Endodermal cell (in vitro differentiated cells): Measurements from ENCODE around the gene GDF9. TPM values are rescaled to one million over a fixed set of nuclear protein-coding genes. Genes with fewer than 3 reads are reported as not detected.

Source experiments
- DNase-seq: peaks from one replicate; pipeline ENCODE4 v3.0.0-alpha.2; 2017
- H3K27ac ChIP-seq: 2 replicates; pipeline ENCODE4 v1.5.1; 2013; ENCODE audit warnings: mild to moderate bottlenecking, low read depth, low read length, moderate library complexity
- H3K27me3 ChIP-seq: 2 replicates; pipeline ENCODE4 v1.6.1; 2013; ENCODE audit warnings: mild to moderate bottlenecking, low read length, moderate library complexity; ENCODE audit not compliant: insufficient read depth, control insufficient read depth, poor library complexity, severe bottlenecking
- H3K36me3 ChIP-seq: 2 replicates; pipeline ENCODE4 v1.7.0; 2013; ENCODE audit warnings: mild to moderate bottlenecking, low read length, moderate library complexity; ENCODE audit not compliant: control insufficient read depth, insufficient read depth
- H3K4me1 ChIP-seq: one replicate; pipeline ENCODE4 v1.7.0; 2013; ENCODE audit warnings: low read length; ENCODE audit not compliant: control insufficient read depth, insufficient read depth
- H3K4me3 ChIP-seq: 2 replicates; pipeline ENCODE4 v1.5.1; 2013; ENCODE audit warnings: mild to moderate bottlenecking, low read length, moderate library complexity
- H3K9ac ChIP-seq: 2 replicates; pipeline ENCODE4 v1.6.1; 2013; ENCODE audit warnings: mild to moderate bottlenecking, low read length, moderate library complexity; ENCODE audit not compliant: poor library complexity, severe bottlenecking; ENCODE audit errors: extremely low read depth
- H3K9me3 ChIP-seq: 2 replicates; pipeline ENCODE4 v1.6.1; 2013; ENCODE audit warnings: mild to moderate bottlenecking, low read length, moderate library complexity; ENCODE audit not compliant: control insufficient read depth
- H3K27ac Mint-ChIP-seq: 2 replicates; pipeline ENCODE4 v1.8.0; 2020; ENCODE audit warnings: mixed read lengths
- H3K27me3 Mint-ChIP-seq: 2 replicates; pipeline ENCODE4 v1.8.0; 2021; ENCODE audit warnings: mild to moderate bottlenecking, mixed read lengths; ENCODE audit not compliant: insufficient read depth
- H3K36me3 Mint-ChIP-seq: 2 replicates; pipeline ENCODE4 v1.8.0; 2020; ENCODE audit warnings: low read depth, mixed read lengths
- H3K4me1 Mint-ChIP-seq: 2 replicates; pipeline ENCODE4 v1.8.0; 2020; ENCODE audit warnings: mixed read lengths
- H3K4me3 Mint-ChIP-seq: 2 replicates; pipeline ENCODE4 v1.8.0; 2020; ENCODE audit warnings: mild to moderate bottlenecking, moderate library complexity, mixed read lengths
- H3K9me3 Mint-ChIP-seq: 2 replicates; pipeline ENCODE4 v1.8.0; 2020; ENCODE audit warnings: mild to moderate bottlenecking, mixed read lengths
- WGBS, 2 experiments: methylation state at CpG; one replicate each; pipeline versions ENCODE4 v1.1.5 to v1.1.7; 2013; ENCODE audit warnings: missing lambda C conversion rate in 2 of 2, mixed read lengths in 1 of 2; ENCODE audit not compliant: insufficient coverage in 1 of 2, insufficient read length in 1 of 2; 5-methylcytosine and 5-hydroxymethylcytosine counted together
- total RNA-seq, 2 donors: library from RNA; stranded (reverse); fragmentation: NEBNext Ultra II Directional in 1 of 2; extraction: Animal tissue kit (Norgen Biotek cat#: 25700) in 1 of 2; gene quantifications; 2 replicates in 1 of 2; 3 replicates in 1 of 2; pipeline ENCODE4 v1.2.1, GENCODE V29; 2021
- TF ChIP-seq, protein P1 (sequence below): fragments of 200-600 bp; sonication (generic); conservative IDR thresholded peaks from 2 replicates; pipeline ENCODE4 v1.5.0; 2021; ENCODE audit warnings: antibody characterized with exemption, mild to moderate bottlenecking

GDF9 gene
- total RNA-seq, 2 donors from 2014 or later, result 0.26 to 0.33 TPM

DNA sequence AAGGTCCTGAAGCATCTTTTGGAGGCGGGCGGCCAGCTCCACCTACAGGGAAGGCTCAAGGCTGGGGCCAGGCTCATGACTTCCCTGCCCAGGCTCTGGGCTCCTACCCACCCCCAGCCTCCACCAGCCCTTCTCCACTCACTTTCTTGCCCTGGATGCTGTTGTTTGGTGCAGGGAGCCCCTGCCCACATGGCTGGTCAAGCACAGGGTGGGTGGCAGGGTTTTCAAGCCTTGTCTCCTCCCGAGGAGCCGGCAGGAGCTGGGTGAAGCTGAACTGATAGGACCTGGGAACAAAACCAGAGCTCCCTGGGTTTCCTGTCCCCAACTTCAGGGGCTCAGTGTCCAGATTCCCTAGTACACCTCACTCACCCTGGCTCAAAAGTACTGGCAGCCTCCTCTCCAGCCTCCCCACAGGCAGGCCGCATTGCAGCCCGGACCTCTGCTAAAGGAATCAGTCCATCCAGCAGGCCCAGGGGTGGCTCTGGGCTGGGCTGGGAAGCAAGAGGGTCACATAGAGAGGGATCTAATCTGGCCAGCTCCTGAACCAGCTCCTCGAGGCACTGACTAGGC, 42.7 kb downstream of the GDF9 start:
- H3K4me3 ChIP-seq, result no peak overlapping the region
- WGBS, 2 experiments, result 78 to 100% methylated on average over 2 to 7 of the region's 7 CpGs
- TF ChIP-seq, protein P1, sequence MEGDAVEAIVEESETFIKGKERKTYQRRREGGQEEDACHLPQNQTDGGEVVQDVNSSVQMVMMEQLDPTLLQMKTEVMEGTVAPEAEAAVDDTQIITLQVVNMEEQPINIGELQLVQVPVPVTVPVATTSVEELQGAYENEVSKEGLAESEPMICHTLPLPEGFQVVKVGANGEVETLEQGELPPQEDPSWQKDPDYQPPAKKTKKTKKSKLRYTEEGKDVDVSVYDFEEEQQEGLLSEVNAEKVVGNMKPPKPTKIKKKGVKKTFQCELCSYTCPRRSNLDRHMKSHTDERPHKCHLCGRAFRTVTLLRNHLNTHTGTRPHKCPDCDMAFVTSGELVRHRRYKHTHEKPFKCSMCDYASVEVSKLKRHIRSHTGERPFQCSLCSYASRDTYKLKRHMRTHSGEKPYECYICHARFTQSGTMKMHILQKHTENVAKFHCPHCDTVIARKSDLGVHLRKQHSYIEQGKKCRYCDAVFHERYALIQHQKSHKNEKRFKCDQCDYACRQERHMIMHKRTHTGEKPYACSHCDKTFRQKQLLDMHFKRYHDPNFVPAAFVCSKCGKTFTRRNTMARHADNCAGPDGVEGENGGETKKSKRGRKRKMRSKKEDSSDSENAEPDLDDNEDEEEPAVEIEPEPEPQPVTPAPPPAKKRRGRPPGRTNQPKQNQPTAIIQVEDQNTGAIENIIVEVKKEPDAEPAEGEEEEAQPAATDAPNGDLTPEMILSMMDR, result no peak
- H3K27ac ChIP-seq, result no peak overlapping the region
- H3K36me3 ChIP-seq, result no peaks in the 10 kb centered on the region
- H3K4me1 Mint-ChIP-seq, result peaks cover 12% of the 10 kb centered on the region
- H3K36me3 Mint-ChIP-seq, result peaks cover 3% of the 10 kb centered on the region
- no peaks in the 10 kb centered on the region for H3K9me3 ChIP-seq
- H3K27me3 Mint-ChIP-seq, result peaks cover 45% of the 10 kb centered on the region
- H3K27ac Mint-ChIP-seq, result peak overlapping the region; percentile 55
- no peak overlapping the region for H3K9ac ChIP-seq
- no peak for DNase-seq
- H3K4me3 Mint-ChIP-seq, result peak overlapping the region; percentile 41
- H3K27me3 ChIP-seq, result peaks cover 45% of the 10 kb centered on the region
- H3K9me3 Mint-ChIP-seq, result no peaks in the 10 kb centered on the region
- peaks cover 4% of the 10 kb centered on the region for H3K4me1 ChIP-seq

DNA sequence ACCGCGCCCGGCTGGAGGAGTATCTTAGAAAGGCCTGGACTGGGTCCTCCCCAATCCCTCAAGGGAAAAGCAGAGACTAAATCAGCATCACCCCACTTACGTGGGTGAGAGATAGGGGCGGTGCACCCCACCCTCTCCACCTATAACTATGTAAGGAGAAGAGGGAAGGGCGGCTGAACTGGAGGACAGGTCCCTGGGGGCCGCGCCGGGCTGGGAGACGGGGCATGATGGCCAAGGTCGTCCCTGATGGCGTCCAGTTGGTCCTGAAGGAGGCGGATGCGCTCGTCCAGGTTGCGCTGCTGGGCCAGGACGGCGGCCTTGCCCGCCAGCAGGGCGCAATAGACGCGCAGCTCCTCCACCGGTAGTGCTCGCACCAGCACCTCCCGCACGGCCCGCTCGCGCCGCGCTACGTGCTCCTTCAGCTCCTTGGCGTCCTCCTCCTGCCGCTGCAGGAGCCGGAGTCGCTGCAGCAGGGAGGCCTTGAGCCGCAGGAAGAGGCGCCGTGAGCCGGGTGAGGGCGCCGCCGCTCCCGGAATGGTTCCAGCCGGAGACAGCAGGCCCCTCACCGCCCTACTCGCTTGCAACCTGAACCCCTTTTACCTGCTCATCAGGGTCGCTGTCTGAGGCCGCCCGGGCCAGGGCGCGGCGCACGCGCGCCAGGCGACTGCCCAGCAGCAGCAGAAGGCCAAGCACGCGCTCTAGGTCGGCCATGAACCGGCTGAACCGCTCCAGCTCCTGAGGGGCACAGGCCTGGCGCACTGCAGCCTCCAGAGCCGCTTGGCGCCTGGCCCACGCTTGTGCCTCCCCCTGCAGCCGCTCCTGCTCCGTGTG, 43.4 kb downstream of the GDF9 start:
- TF ChIP-seq, protein P1, result peak; percentile 47
- no peak overlapping the region for H3K27ac Mint-ChIP-seq
- peaks cover 42% of the 10 kb centered on the region for H3K27me3 Mint-ChIP-seq
- peak; percentile 95 for DNase-seq
- Histone ChIP-seq H3K9ac (no peak overlapping the region), H3K4me3 (no peak overlapping the region), H3K36me3 (no peaks in the 10 kb centered on the region), H3K4me1 (peaks cover 4% of the 10 kb centered on the region), H3K27me3 (peaks cover 40% of the 10 kb centered on the region), H3K9me3 (no peaks in the 10 kb centered on the region), H3K27ac (no peak overlapping the region)
- peaks cover 12% of the 10 kb centered on the region for H3K4me1 Mint-ChIP-seq
- peak overlapping the region; percentile 41 for H3K4me3 Mint-ChIP-seq
- peaks cover 3% of the 10 kb centered on the region for H3K36me3 Mint-ChIP-seq
- no peaks in the 10 kb centered on the region for H3K9me3 Mint-ChIP-seq
- 19 to 36% methylated on average over 23 to 66 of the region's 68 CpGs for WGBS, 2 experiments

DNA sequence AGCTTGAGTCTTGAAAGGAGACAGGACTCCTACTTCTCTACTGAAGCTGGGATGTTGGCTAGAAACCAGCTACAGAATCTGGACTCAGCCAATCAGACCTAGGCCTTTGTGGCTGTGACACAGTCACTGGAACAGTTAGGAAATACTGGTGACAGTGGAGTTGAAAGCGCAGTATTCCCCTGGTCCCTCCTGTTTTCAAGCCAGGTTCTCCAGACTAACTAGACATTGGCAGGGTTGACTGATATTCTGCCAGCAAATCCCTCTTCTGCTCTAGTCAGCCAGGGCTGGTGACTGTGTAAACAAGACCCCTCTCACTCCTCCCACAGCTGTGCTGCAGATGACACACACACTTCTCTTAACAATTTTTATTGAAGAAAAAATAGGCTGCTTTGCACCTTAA, 44.5 kb downstream of the GDF9 start:
- Mint-ChIP-seq H3K27ac (no peak overlapping the region), H3K4me3 (no peak overlapping the region), H3K4me1 (peaks cover 12% of the 10 kb centered on the region), H3K36me3 (peaks cover 3% of the 10 kb centered on the region), H3K9me3 (no peaks in the 10 kb centered on the region), H3K27me3 (peaks cover 35% of the 10 kb centered on the region)
- Histone ChIP-seq H3K9me3 (no peaks in the 10 kb centered on the region), H3K9ac (no peak overlapping the region), H3K4me1 (peaks cover 4% of the 10 kb centered on the region), H3K4me3 (no peak overlapping the region), H3K27me3 (peaks cover 33% of the 10 kb centered on the region), H3K36me3 (no peaks in the 10 kb centered on the region), H3K27ac (no peak overlapping the region)
- DNase-seq, result no peak
- TF ChIP-seq, protein P1, result no peak
- WGBS, 2 experiments, result 92 to 100% methylated on average over 1 of the region's 1 CpG
